Central memory CD8-positive, alpha-beta T cell (primary cell): Measurements from ENCODE around the gene IL34.

Experiments used
- ATAC-seq: fragments of 150-1000 bp; cut with Tn5 transposase; replicated peaks from 2 replicates; pipeline ENCODE4 v1.10.0; 2022; ENCODE audit warnings: mild to moderate bottlenecking, moderate FRiP score, moderate number of reproducible peaks; ENCODE audit not compliant: poor library complexity, severe bottlenecking; ENCODE audit errors: extremely low read depth
- DNase-seq, 2 donors: peaks; one replicate each; pipeline ENCODE4 v3.0.0; 2021; ENCODE audit warnings: low spot score in 2 of 2
- H3K27ac Mint-ChIP-seq: one replicate; pipeline ENCODE4 v1.8.0; 2022; ENCODE audit warnings: low read depth, mild to moderate bottlenecking, moderate library complexity, mixed read lengths
- H3K27me3 Mint-ChIP-seq: one replicate; pipeline ENCODE4 v1.8.0; 2022; ENCODE audit warnings: mixed read lengths
- H3K36me3 Mint-ChIP-seq: one replicate; pipeline ENCODE4 v1.8.0; 2022; ENCODE audit warnings: mild to moderate bottlenecking, moderate library complexity, mixed read lengths; ENCODE audit not compliant: insufficient read depth
- H3K4me1 Mint-ChIP-seq: one replicate; pipeline ENCODE4 v1.8.0; 2022; ENCODE audit warnings: mixed read lengths
- H3K4me3 Mint-ChIP-seq: one replicate; pipeline ENCODE4 v1.8.0; 2022; ENCODE audit warnings: mild to moderate bottlenecking, moderate library complexity, mixed read lengths
- H3K9me3 Mint-ChIP-seq: one replicate; pipeline ENCODE4 v1.8.0; 2022; ENCODE audit warnings: mixed read lengths

The IL34 gene

GRCh38 chr16:70646260-70647241 is at the start of gene IL34:
Gene IL34, plus strand, starts transcription at chr16:70646559. Its CDS starts 389 bp downstream, at chr16:70646948.
- ATAC-seq = no peak
- Mint-ChIP-seq H3K27ac (no peak within 1 kb of the TSS), H3K27me3 (peaks cover 11% of the 10 kb centered on the region)

GRCh38 chr16:70597135-70597835 is 49.1 kb upstream of the IL34 start:
- Mint-ChIP-seq H3K4me3 (no peak overlapping the region), H3K4me1 (no peaks in the 10 kb centered on the region), H3K9me3 (no peaks in the 10 kb centered on the region), H3K27ac (no peak overlapping the region), H3K27me3 (peaks cover 14% of the 10 kb centered on the region), H3K36me3 (no peaks in the 10 kb centered on the region)
- DNase-seq (no peak), ATAC-seq (no peak)

More at GRCh38 chr16:70646260-70647241, at the start of gene IL34:
- Mint-ChIP-seq H3K36me3 (peaks cover 3% of the 10 kb centered on the region), H3K4me1 (no peaks in the 10 kb centered on the region), H3K9me3 (no peaks in the 10 kb centered on the region), H3K4me3 (no peak within 1 kb of the TSS)
- DNase-seq = no peak

- peaks cover 14% of the 10 kb centered on the region for H3K27me3 Mint-ChIP-seq
- H3K4me3 Mint-ChIP-seq = no peak overlapping the region
- no peaks in the 10 kb centered on the region for H3K36me3 Mint-ChIP-seq
- no peaks in the 10 kb centered on the region for H3K9me3 Mint-ChIP-seq
- no peaks in the 10 kb centered on the region for H3K4me1 Mint-ChIP-seq
- no peak for ATAC-seq
- no peak for DNase-seq
- no peak overlapping the region for H3K27ac Mint-ChIP-seq
These were observed 47.3 kb upstream of the IL34 start for GRCh38 chr16:70598937-70599503.

GRCh38 chr16:70600730-70601129 is 45.6 kb upstream of the IL34 start:
- DNase-seq = no peak
- Mint-ChIP-seq H3K27ac (no peak overlapping the region), H3K27me3 (peaks cover 14% of the 10 kb centered on the region), H3K36me3 (no peaks in the 10 kb centered on the region), H3K4me1 (no peaks in the 10 kb centered on the region), H3K9me3 (no peaks in the 10 kb centered on the region), H3K4me3 (no peak overlapping the region)
- ATAC-seq = no peak

- ATAC-seq (no peak), DNase-seq (no peak)
- H3K9me3 Mint-ChIP-seq = no peaks in the 10 kb centered on the region
- H3K27ac Mint-ChIP-seq = no peak overlapping the region
- H3K36me3 Mint-ChIP-seq = no peaks in the 10 kb centered on the region
- peaks cover 14% of the 10 kb centered on the region for H3K27me3 Mint-ChIP-seq
- no peaks in the 10 kb centered on the region for H3K4me1 Mint-ChIP-seq
- no peak overlapping the region for H3K4me3 Mint-ChIP-seq
These were observed 44.5 kb upstream of the IL34 start for GRCh38 chr16:70601576-70602575.

DNA sequence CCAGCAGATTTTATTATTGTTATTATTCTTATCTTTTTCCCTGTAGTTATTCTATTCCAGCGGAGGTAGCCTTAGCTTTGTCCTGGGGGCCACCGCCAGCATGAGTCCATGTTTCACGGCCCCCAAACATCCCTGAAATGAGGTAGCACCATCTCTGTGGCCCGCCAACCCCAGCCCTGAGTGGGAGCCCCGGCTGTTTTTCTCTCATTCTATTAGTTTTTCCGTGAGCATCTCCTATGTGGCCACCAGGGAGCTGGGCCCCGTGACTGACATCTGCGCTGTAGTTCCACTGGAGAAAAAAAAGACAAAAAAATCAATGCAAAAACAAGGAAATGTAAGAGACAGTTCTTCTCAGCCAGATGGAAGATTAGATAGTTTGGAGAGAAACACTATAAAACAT is 43.5 kb upstream of the IL34 start:
- Mint-ChIP-seq H3K4me3 (no peak overlapping the region), H3K9me3 (no peaks in the 10 kb centered on the region), H3K36me3 (no peaks in the 10 kb centered on the region), H3K27me3 (peaks cover 14% of the 10 kb centered on the region), H3K27ac (no peak overlapping the region), H3K4me1 (no peaks in the 10 kb centered on the region)
- DNase-seq = no peak
- no peak for ATAC-seq

- DNase-seq = no peak
- H3K36me3 Mint-ChIP-seq = no peaks in the 10 kb centered on the region
- ATAC-seq = no peak
- peaks cover 14% of the 10 kb centered on the region for H3K27me3 Mint-ChIP-seq
- H3K4me3 Mint-ChIP-seq = no peak overlapping the region
- H3K27ac Mint-ChIP-seq = no peak overlapping the region
- H3K9me3 Mint-ChIP-seq = no peaks in the 10 kb centered on the region
- H3K4me1 Mint-ChIP-seq = no peaks in the 10 kb centered on the region
These were observed 41.7 kb upstream of the IL34 start for GRCh38 chr16:70604407-70605282.

DNA sequence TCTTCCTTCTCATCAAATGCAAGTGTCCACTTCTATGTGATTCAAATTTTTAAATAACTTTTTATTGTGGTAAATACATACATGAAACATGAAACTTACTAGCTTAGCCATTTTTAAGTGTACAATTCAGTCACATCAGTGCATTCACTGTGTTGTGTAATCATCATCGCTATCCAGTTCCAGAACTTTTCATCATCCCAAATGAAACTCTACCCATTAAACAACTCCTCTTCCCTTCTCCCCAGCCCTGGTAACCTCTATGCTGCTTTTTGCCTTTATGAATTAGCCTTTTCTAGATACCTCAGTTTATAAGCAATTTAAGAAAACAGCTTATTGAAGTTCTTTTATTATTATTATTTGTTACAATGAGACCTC is 41.1 kb upstream of the IL34 start:
- no peak for DNase-seq
- Mint-ChIP-seq H3K9me3 (no peaks in the 10 kb centered on the region), H3K4me1 (no peaks in the 10 kb centered on the region), H3K27ac (no peak overlapping the region), H3K27me3 (peaks cover 11% of the 10 kb centered on the region), H3K4me3 (no peak overlapping the region), H3K36me3 (no peaks in the 10 kb centered on the region)
- ATAC-seq = no peak

DNA sequence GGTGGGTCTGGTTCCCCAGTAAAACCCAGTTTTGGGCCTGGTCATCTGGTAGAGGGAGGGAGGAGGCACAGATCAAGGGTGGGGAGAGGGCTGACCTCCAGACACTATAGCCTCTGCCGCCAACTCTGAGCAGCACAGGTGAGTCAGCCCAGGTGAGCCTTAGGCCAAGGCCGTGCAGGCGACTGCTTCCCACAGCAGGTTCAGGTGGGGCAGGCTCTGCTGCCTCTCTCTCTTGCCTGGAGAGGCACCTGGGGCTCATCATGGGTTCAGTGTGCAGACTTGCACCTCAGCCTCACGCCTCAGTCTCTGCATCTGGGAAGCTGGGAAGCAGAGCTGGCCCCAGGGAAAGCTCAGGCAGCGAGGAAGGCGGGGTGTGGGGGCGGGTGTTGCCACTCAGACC is 37.8 kb upstream of the IL34 start:
- Mint-ChIP-seq H3K4me1 (no peaks in the 10 kb centered on the region), H3K27me3 (peaks cover 13% of the 10 kb centered on the region), H3K27ac (no peak overlapping the region), H3K36me3 (no peaks in the 10 kb centered on the region), H3K9me3 (no peaks in the 10 kb centered on the region), H3K4me3 (no peak overlapping the region)
- ATAC-seq = no peak
- no peak for DNase-seq

- H3K27me3 Mint-ChIP-seq = peaks cover 13% of the 10 kb centered on the region
These were observed 35.8 kb upstream of the IL34 start for GRCh38 chr16:70610273-70611223.

More at GRCh38 chr16:70610273-70611223, 35.8 kb upstream of the IL34 start:
- ATAC-seq (no peak), DNase-seq (no peak)
- Mint-ChIP-seq H3K36me3 (no peaks in the 10 kb centered on the region), H3K9me3 (no peaks in the 10 kb centered on the region), H3K4me1 (no peaks in the 10 kb centered on the region), H3K4me3 (no peak overlapping the region), H3K27ac (no peak overlapping the region)
